ENCODE data around the gene WDR41. TPM values are rescaled to one million over a fixed set of nuclear protein-coding genes. Genes with fewer than 3 reads are reported as not detected.

The WDR41 gene, protein sequence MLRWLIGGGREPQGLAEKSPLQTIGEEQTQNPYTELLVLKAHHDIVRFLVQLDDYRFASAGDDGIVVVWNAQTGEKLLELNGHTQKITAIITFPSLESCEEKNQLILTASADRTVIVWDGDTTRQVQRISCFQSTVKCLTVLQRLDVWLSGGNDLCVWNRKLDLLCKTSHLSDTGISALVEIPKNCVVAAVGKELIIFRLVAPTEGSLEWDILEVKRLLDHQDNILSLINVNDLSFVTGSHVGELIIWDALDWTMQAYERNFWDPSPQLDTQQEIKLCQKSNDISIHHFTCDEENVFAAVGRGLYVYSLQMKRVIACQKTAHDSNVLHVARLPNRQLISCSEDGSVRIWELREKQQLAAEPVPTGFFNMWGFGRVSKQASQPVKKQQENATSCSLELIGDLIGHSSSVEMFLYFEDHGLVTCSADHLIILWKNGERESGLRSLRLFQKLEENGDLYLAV
- 85.4 TPM for total RNA-seq

DNA sequence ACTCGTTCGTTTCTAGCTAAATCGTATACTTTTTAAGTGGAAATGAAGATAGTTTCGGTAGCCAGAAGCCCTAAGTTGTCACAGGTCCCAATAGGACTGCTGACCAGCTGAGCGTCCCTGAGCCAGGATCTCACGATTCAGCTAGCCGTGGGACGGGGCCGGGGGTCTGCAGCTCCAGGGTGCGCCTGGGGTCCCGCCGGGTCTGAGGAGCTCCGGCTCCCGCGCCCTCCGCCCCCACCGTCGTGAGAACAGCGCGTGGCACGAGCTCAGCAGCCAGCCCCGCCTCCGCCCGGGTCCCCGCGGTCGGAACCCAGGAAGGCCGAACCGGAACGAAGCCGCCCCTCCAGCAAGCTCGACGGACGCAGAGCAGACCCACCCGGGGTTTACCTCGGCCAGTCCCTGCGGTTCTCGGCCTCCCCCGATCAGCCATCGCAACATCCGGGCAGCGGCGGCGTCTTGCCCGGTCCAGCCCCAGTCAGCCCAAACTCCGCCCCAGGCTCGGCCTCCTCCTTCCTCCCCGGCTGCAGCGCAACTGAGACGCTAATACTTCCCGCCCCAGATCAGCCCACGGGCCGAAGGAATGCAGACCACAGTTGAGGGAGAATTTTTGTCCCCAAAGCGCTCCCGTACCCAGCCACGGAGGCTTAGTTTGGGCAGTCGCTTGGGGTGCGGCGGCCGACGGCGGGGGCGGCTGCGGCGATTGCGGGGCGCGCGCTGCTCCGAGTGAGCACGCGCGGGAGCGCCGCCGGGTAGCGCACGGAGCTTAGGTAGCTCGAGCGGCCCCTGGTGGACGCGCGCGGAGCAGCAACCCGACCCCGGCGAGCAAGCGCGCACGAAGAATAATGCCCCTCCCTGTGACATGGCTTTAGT is at the start of gene WDR41:
Gene WDR41 (minus strand): TSS at position 534 of the 870 bp plus-strand sequence. CDS start 96 bp downstream, at position 438.

Other genes starting within 250 kb of the WDR41 start
- not detected for gene OTP, start 146.4 kb upstream of the WDR41 start, total RNA-seq

Measured in parietal lobe (tissue), 1 donor.